ENCODE data around the gene SGK1.

DNA sequence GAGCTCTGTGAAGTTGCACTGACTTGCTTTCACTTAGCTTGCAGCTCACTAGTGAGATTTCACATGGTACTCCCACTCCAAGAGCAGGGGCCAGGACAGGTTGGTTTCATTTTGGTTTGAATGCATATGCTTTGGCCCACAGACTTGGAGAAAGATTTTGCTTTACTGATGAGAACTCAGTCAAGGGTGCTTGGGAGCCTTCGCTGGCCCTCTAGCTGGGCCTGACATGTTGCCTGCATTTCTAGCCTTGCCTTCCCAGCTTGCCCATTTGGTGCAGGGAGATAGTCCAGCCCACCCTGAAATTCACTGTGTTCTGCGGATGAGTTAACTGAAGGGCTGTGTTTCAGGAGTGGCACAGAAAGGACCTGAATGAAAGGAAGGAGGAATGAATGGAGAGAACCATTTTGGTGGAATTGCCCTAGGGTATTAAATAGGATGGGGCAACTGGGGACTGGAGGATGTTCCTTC is 1.9 kb downstream of the SGK1 start:
- TF ChIP-seq, protein P1, sequence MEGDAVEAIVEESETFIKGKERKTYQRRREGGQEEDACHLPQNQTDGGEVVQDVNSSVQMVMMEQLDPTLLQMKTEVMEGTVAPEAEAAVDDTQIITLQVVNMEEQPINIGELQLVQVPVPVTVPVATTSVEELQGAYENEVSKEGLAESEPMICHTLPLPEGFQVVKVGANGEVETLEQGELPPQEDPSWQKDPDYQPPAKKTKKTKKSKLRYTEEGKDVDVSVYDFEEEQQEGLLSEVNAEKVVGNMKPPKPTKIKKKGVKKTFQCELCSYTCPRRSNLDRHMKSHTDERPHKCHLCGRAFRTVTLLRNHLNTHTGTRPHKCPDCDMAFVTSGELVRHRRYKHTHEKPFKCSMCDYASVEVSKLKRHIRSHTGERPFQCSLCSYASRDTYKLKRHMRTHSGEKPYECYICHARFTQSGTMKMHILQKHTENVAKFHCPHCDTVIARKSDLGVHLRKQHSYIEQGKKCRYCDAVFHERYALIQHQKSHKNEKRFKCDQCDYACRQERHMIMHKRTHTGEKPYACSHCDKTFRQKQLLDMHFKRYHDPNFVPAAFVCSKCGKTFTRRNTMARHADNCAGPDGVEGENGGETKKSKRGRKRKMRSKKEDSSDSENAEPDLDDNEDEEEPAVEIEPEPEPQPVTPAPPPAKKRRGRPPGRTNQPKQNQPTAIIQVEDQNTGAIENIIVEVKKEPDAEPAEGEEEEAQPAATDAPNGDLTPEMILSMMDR (IDR thresholded peaks at IDR 0.05), result no peak
- TF ChIP-seq EZH2 (IDR thresholded peaks at IDR 0.05), result no peak
